GM12865 (cell line): ENCODE results near the gene SBK2.

Experiments used
- DNase-seq: peaks from one replicate; pipeline ENCODE4 v3.0.0; 2010; ENCODE audit warnings: low read depth
- H3K4me3 ChIP-seq: 2 replicates; pipeline ENCODE4 v1.5.1; 2011; ENCODE audit warnings: mild to moderate bottlenecking, low read depth, low read length, control low read depth
- TF ChIP-seq, protein P1 (sequence below): IDR thresholded peaks from 2 replicates; pipeline ENCODE4 v1.5.1; 2011; ENCODE audit warnings: low read length, control low read depth, low read depth, inconsistent platforms; ENCODE audit not compliant: insufficient read depth; ENCODE audit errors: missing control alignments

Gene SBK2

DNA sequence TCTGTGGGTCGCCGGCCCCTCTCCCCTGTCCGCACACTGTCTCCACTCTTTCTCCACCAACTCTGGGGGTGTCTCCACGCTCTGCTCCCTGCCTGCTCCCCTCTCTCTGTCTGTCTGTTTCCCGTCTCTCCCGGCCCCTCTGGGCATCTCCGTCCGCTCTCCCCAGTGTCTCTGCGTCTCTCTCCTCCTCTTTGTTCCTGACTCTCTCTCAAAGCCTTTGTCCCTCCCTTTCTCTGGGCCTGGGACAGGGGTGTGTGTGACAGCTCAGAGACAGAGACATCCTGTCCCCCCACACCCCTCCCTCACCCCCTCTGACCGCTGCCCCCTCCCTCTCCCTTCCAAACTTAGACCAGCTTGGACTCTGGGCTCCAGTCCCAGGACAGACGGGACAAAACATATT lies 9.1 kb upstream of the SBK2 start:
- TF ChIP-seq, protein P1, sequence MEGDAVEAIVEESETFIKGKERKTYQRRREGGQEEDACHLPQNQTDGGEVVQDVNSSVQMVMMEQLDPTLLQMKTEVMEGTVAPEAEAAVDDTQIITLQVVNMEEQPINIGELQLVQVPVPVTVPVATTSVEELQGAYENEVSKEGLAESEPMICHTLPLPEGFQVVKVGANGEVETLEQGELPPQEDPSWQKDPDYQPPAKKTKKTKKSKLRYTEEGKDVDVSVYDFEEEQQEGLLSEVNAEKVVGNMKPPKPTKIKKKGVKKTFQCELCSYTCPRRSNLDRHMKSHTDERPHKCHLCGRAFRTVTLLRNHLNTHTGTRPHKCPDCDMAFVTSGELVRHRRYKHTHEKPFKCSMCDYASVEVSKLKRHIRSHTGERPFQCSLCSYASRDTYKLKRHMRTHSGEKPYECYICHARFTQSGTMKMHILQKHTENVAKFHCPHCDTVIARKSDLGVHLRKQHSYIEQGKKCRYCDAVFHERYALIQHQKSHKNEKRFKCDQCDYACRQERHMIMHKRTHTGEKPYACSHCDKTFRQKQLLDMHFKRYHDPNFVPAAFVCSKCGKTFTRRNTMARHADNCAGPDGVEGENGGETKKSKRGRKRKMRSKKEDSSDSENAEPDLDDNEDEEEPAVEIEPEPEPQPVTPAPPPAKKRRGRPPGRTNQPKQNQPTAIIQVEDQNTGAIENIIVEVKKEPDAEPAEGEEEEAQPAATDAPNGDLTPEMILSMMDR, result no peak
- no peak for DNase-seq
- H3K4me3 ChIP-seq, result no peak overlapping the region

DNA sequence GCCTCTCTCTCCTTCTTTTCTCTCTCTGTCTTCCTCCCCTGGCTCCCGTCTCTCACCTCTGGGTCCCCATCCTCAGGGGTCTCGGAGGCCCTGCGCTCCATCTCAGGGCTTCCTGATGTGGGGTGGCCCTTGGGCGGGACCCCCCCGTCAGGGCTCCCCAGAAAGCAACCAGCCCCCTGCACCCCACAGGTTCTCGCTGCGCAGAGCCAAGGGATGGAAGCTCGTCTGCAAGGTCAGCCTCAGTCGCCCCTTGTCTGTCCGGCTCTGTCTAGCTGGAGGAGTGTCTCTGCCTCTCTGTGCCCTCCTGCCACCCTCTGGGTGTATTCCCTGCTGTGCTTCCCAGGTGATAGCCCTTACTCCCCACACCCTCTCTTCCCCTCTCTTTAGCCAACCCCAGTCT lies 8.5 kb upstream of the SBK2 start, which contains the start of gene SBK3:
SBK3 (minus strand) TSS at position 101 of the 400 bp plus-strand sequence; CDS start at position 101, 0 bp downstream.
- no peak for DNase-seq
- TF ChIP-seq, protein P1, result no peak
- no peak within 1 kb of the TSS for H3K4me3 ChIP-seq

DNA sequence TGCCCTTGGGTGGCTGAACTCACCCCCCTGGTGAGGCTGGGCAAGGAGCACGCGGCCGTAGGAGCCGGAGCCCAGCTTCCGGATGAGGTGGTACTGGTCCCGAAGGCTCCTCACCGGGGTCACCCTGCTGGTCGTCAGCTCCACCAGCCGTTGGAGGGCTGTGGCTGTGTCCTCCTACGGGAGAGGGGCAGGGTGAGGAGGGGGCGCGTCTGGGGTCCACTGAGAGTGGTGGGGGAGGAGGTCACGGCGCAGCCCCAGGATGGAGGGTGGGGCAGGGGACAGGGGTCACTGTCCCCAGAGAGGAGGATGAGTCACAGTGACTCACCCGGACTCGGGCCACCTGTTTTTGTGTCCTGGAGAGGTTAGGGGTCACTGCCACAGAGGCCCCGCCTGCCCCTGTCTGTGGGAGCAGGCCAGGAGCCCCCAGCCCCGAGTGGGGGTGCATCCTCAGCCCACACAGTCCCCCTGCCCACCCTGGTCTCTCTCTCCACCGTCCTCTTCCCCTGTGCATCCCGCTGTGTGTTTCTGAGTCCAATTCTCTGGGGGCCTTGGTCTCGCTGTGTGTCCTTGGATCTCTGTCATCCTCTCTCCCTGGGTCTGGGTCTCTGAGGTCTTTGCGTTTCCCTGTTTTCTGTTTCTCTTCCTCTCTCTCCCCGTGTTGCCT lies 8.0 kb upstream of the SBK2 start:
- DNase-seq, result no peak
- H3K4me3 ChIP-seq, result no peak overlapping the region
- TF ChIP-seq, protein P1, result no peak

GRCh38 chr19:55544014-55544413 lies 7.1 kb upstream of the SBK2 start:
- TF ChIP-seq, protein P1, result no peak
- H3K4me3 ChIP-seq, result no peak overlapping the region
- DNase-seq, result no peak

DNA sequence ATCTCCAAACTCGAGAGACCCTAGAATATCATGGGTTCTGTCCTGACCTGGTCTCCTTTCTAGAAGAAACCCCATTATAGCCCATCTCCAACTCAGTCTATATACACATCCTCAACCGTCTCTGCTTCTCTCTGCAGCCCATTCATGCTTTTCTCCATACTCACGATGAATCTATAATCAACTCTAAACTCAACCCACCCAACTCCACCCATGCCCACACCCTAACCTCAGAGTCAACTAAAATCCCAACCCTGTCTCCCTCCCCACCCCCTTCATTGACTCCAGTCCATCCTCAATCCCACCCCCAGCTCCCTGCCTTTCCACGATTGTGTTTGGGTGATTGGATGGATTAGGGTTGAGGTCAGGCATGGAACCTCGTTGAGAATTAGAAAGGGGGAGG lies 6.6 kb upstream of the SBK2 start:
- no peak for DNase-seq
- TF ChIP-seq, protein P1, result no peak
- H3K4me3 ChIP-seq, result no peak overlapping the region

DNA sequence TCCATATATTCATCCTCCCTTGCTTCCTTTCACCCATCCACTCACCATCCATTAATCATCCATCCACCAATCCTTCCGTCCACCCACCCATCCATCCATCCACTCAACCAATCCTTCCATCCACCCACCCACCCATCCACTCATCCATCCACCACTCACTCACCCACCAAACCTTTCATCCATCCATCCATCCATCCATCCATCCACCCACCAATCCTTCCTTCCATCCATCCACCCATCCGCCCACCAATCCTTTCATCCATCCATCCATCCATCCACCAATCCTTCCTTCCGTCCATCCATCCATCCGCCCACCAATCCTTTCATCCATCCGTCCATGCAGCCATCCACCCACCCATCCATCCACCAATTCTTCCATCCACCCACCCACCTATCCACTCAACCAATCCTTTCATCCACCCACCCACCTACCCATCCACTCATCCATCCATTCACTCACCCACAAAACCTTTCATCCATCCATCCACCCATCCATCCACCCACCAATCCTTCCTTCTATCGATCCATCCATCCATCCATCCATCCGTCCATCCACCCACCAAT lies 5.4 kb upstream of the SBK2 start:
- no peak overlapping the region for H3K4me3 ChIP-seq
- TF ChIP-seq, protein P1, result no peak
- DNase-seq, result no peak

DNA sequence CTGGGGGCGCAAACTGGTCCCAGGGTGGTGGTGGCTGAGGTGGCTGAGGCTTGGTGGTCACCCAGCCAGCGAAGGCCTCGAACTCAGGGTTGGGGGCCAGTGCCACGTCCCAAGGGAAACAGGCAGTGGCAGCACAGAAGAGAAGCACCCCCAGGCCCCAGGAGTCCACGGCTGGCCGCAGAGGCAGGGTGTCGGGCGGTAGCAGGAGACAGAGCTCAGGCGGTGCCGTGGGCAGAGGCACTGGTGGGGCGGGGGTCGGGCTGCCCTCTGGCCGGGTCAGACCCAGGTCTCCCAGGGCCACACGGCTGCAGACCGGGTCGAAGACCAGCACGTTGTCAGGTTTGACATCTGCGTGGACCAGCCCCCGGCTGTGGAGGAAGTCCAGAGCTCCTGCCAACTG lies 4.2 kb upstream of the SBK2 start:
- DNase-seq, result no peak
- TF ChIP-seq, protein P1, result no peak
- no peak overlapping the region for H3K4me3 ChIP-seq
